Measurements from ENCODE around the gene SYPL1. TPM values are rescaled to one million over a fixed set of nuclear protein-coding genes. Genes with fewer than 3 reads are reported as not detected.

Gene SYPL1
- total RNA-seq, 1 experiment from 2014 or later, result 98.3 TPM

GRCh38 chr7:106054971-106055532 is 57.1 kb downstream of the SYPL1 start:
- no peak for DNase-seq (ENCODE audit: low read depth, low spot score)
- H3K27ac ChIP-seq (ENCODE audit: low read length), result no peak overlapping the region
- peaks cover 2% of the 10 kb centered on the region; the same call in 1 of the 2 replicates for H3K27me3 ChIP-seq (ENCODE audit: control insufficient read depth, insufficient read depth, low read length)
- TF ChIP-seq SIN3A (IDR thresholded peaks at IDR 0.05; ENCODE audit: borderline replicate concordance, insufficient read depth, low read depth, low read length) (no peak), TCF7L2 (IDR thresholded peaks at IDR 0.05; ENCODE audit: low read depth, low read length) (no peak)
- ATAC-seq, result no peak
- H3K4me3 ChIP-seq (ENCODE audit: low read depth in 2 of 2, low read length in 2 of 2), result no peak overlapping the region
- no TSS peak for BruUV-seq (replicated peaks)
- CTCF ChIA-PET, result interaction anchor here (1.6 kb wide), 1 partner anchor 99 kb away, joined by 7 read pairs; no protein-coding TSS in a partner anchor
- in situ Hi-C loops (cut with HindIII; ENCODE audit: low pct_unique_long_range_greater_than_20kb, low sequenced_read_pairs), result loop anchor here (25.0 kb wide), 1 partner anchor 107 kb away; no protein-coding TSS in a partner anchor
- H3K4me1 ChIP-seq (ENCODE audit: control insufficient read depth, insufficient read depth, low read length), result peaks cover 12% of the 10 kb centered on the region
- no peaks in the 10 kb centered on the region for H3K9me3 ChIP-seq (ENCODE audit: control insufficient read depth, insufficient read depth, low read depth, low read length)
- intact Hi-C loops (cut with micrococcal nuclease; ENCODE audit: unreplicated experiment), result no loop called here
- no peaks in the 10 kb centered on the region for H3K36me3 ChIP-seq (ENCODE audit: control insufficient read depth, insufficient read depth, low read length)
- POLR2A ChIA-PET, result no interaction called here

GRCh38 chr7:106054156-106054910 is 57.8 kb downstream of the SYPL1 start:
- intact Hi-C loops (cut with micrococcal nuclease; ENCODE audit: unreplicated experiment), result no loop called here
- Histone ChIP-seq H3K36me3 (ENCODE audit: control insufficient read depth, insufficient read depth, low read length) (no peaks in the 10 kb centered on the region), H3K27ac (ENCODE audit: low read length) (no peak overlapping the region), H3K27me3 (ENCODE audit: control insufficient read depth, insufficient read depth, low read length) (peaks cover 2% of the 10 kb centered on the region; the same call in 1 of the 2 replicates), H3K4me1 (ENCODE audit: control insufficient read depth, insufficient read depth, low read length) (peaks cover 12% of the 10 kb centered on the region), H3K4me3 (ENCODE audit: low read depth in 2 of 2, low read length in 2 of 2) (no peak overlapping the region), H3K9me3 (ENCODE audit: control insufficient read depth, insufficient read depth, low read depth, low read length) (no peaks in the 10 kb centered on the region)
- TF ChIP-seq REST (IDR thresholded peaks at IDR 0.05; ENCODE audit: insufficient read depth in 1 of 2, low read depth in 2 of 2, low read length in 1 of 2) (no peak), POLR2AphosphoS5 (IDR thresholded peaks at IDR 0.05; ENCODE audit: low read depth, low read length) (no peak), TCF7L2 (IDR thresholded peaks at IDR 0.05; ENCODE audit: low read depth, low read length) (no peak), CTCF (IDR thresholded peaks at IDR 0.05) (no peak), SIN3A (IDR thresholded peaks at IDR 0.05; ENCODE audit: borderline replicate concordance, insufficient read depth, low read depth, low read length) (no peak)
- BruUV-seq (replicated peaks), result no TSS peak
- ChIA-PET POLR2A (no interaction called here), CTCF (no interaction called here)
- ATAC-seq (no peak), DNase-seq (ENCODE audit: low read depth, low spot score) (no peak)
- in situ Hi-C loops (cut with HindIII; ENCODE audit: low pct_unique_long_range_greater_than_20kb, low sequenced_read_pairs), result loop anchor here (25.0 kb wide), 1 partner anchor 108 kb away; no protein-coding TSS in a partner anchor

Data from Panc1 (cell line).